Fibroblast of lung (primary cell): ENCODE results near the gene CDH10. TPM values are rescaled to one million over a fixed set of nuclear protein-coding genes. Genes with fewer than 3 reads are reported as not detected.

Experiments
- DNase-seq, 2 donors: peaks; one replicate each; pipeline versions ENCODE4 v3.0.0 to v3.0.0-alpha.2; 2010; ENCODE audit warnings: low read depth in 2 of 2
- H2AFZ ChIP-seq: 2 replicates; pipeline ENCODE4 v1.5.1; 2012; ENCODE audit warnings: low read length, control low read depth, inconsistent platforms
- H3K27ac ChIP-seq: 2 replicates; pipeline ENCODE4 v1.5.1; 2011; ENCODE audit warnings: low read length, control low read depth; ENCODE audit not compliant: insufficient read depth
- H3K27me3 ChIP-seq: 2 replicates; pipeline ENCODE4 v1.5.1; 2011; ENCODE audit warnings: mild to moderate bottlenecking, low read length; ENCODE audit not compliant: control insufficient read depth, insufficient read depth
- H3K36me3 ChIP-seq: 2 replicates; pipeline ENCODE4 v1.5.1; 2011; ENCODE audit warnings: low read length; ENCODE audit not compliant: control insufficient read depth, insufficient read depth
- H3K4me1 ChIP-seq: 2 replicates; pipeline ENCODE4 v1.5.1; 2011; ENCODE audit warnings: low read length; ENCODE audit not compliant: control insufficient read depth, insufficient read depth; ENCODE audit errors: extremely low read depth
- H3K4me2 ChIP-seq: 2 replicates; pipeline ENCODE4 v1.5.1; 2011; ENCODE audit warnings: low read length, control low read depth; ENCODE audit not compliant: insufficient read depth; ENCODE audit errors: extremely low read depth
- H3K4me3 ChIP-seq, 4 experiments: fragments of 200-600 bp in 1 of 4; sonication (generic) in 1 of 4; replicated peaks in 1 of 4; 2 replicates each; pipeline ENCODE4 v1.5.1; 2011 to 2016; ENCODE audit warnings: low read length in 4 of 4, low read depth in 3 of 4, mild to moderate bottlenecking in 3 of 4, control low read depth in 2 of 4, inconsistent platforms in 1 of 4, mixed read lengths in 1 of 4; ENCODE audit not compliant: insufficient read depth in 1 of 4; ENCODE audit errors: control extremely low read depth in 1 of 4
- H3K79me2 ChIP-seq: 2 replicates; pipeline ENCODE4 v1.5.1; 2012; ENCODE audit warnings: mild to moderate bottlenecking, low read length, inconsistent platforms; ENCODE audit not compliant: control insufficient read depth, insufficient read depth
- H3K9ac ChIP-seq: 2 replicates; pipeline ENCODE4 v1.5.1; 2011; ENCODE audit warnings: mild to moderate bottlenecking, low read length, control low read depth; ENCODE audit not compliant: insufficient read depth
- H3K9me3 ChIP-seq: 2 replicates; pipeline ENCODE4 v1.5.1; 2012; ENCODE audit warnings: low read depth, low read length; ENCODE audit not compliant: control insufficient read depth, insufficient read depth
- H4K20me1 ChIP-seq: 2 replicates; pipeline ENCODE4 v1.5.1; 2011; ENCODE audit warnings: low read length; ENCODE audit not compliant: control insufficient read depth, insufficient read depth; ENCODE audit errors: extremely low read depth
- EZH2 ChIP-seq: IDR thresholded peaks from 2 replicates; pipeline ENCODE4 v1.5.1; 2012; ENCODE audit warnings: low read length, control low read depth, mild to moderate bottlenecking; ENCODE audit errors: missing control alignments
- polyA plus RNA-seq, 2 donors: library from polyadenylated mRNA; depleted of rRNA in 1 of 2; stranded (reverse) in 1 of 2; unstranded in 1 of 2; fragments of >200 nt; gene quantifications; 2 replicates each; pipeline ENCODE4 v1.2.1, GENCODE V29; 2011 to 2012; ENCODE audit warnings: missing spikeins in 1 of 2
- total RNA-seq: library from RNA; depleted of rRNA; stranded (reverse); fragments of >200 nt; gene quantifications from 2 replicates; pipeline ENCODE4 v1.2.1, GENCODE V29; 2014
- TF ChIP-seq, protein P1 (sequence below), 2 donors: IDR thresholded peaks in 1 of 2; conservative IDR thresholded peaks in 1 of 2; 1 replicate in 1 of 2; 2 replicates in 1 of 2; pipeline ENCODE4 v1.5.1; 2011 to 2012; ENCODE audit warnings: low read length in 2 of 2, control low read depth in 1 of 2, inconsistent platforms in 1 of 2, low read depth in 1 of 2, mild to moderate bottlenecking in 1 of 2

The CDH10 gene
- total and polyA plus RNA-seq, 2 donors (not counting 1 experiment from before 2014, with no cell fraction given): 0.09 to 0.17 TPM

DNA sequence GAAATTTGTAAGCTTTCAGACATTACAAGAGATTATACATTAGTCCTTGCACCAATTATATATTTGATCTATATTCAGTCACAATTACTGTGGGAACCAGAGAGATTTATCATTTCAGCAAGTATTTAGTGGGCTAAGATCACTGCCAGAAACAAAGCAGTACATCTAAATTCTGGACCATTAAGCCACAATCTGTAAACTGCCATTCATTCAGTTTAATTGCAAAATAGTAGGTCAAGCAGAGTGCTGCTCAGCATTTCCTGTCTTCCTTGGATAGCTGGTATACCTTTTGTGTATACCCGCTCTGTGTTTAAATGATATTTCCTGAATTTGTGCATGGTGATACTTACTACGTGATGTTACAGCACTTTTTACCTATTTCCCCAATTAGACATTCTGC is 42.6 kb downstream of the CDH10 start:
- no peak overlapping the region for H3K27ac ChIP-seq
- no peak overlapping the region for H3K4me3 ChIP-seq
- H3K9me3 ChIP-seq: no peaks in the 10 kb centered on the region
- TF ChIP-seq, protein P1, sequence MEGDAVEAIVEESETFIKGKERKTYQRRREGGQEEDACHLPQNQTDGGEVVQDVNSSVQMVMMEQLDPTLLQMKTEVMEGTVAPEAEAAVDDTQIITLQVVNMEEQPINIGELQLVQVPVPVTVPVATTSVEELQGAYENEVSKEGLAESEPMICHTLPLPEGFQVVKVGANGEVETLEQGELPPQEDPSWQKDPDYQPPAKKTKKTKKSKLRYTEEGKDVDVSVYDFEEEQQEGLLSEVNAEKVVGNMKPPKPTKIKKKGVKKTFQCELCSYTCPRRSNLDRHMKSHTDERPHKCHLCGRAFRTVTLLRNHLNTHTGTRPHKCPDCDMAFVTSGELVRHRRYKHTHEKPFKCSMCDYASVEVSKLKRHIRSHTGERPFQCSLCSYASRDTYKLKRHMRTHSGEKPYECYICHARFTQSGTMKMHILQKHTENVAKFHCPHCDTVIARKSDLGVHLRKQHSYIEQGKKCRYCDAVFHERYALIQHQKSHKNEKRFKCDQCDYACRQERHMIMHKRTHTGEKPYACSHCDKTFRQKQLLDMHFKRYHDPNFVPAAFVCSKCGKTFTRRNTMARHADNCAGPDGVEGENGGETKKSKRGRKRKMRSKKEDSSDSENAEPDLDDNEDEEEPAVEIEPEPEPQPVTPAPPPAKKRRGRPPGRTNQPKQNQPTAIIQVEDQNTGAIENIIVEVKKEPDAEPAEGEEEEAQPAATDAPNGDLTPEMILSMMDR (conservative IDR thresholded peaks at IDR 0.05 in 1 of 2, IDR thresholded peaks at IDR 0.05 in 1 of 2; ENCODE audit: low read depth in 1 of 2, low read length in 2 of 2): no peak
- no peak for TF ChIP-seq EZH2
- H3K36me3 ChIP-seq: no peaks in the 10 kb centered on the region
- H3K79me2 ChIP-seq: no peaks in the 10 kb centered on the region
- H3K4me1 ChIP-seq: no peaks in the 10 kb centered on the region
- no peak overlapping the region for H3K9ac ChIP-seq
- no peaks in the 10 kb centered on the region for H3K27me3 ChIP-seq
- no peak for DNase-seq
- no peaks in the 10 kb centered on the region for H4K20me1 ChIP-seq
- no peak overlapping the region for H3K4me2 ChIP-seq
- no peak overlapping the region for H2AFZ ChIP-seq

DNA sequence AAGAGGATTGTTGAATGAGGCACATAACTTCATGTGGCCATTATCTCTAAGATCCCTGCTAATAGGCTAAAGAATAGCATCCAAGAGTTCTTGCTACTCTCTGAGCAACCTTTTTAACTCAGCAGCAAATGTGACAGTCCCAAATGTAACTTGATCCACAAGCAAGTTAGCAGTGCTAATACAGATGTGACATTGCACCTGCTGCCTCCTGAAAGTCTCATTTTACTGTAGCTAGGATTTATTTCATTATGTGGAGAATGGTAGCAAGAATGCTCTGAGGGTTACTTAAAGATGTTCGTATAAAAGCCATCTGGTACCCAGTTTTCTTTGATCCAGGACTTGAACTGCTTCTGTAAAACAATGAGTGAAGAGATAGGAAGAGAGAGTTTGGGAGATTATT is 45.8 kb downstream of the CDH10 start:
- Histone ChIP-seq H4K20me1 (no peaks in the 10 kb centered on the region), H3K9ac (no peak overlapping the region), H3K4me2 (no peak overlapping the region), H3K9me3 (no peaks in the 10 kb centered on the region), H3K27ac (no peak overlapping the region), H3K4me1 (no peaks in the 10 kb centered on the region), H3K4me3 (no peak overlapping the region), H3K79me2 (no peaks in the 10 kb centered on the region), H3K36me3 (no peaks in the 10 kb centered on the region), H2AFZ (no peak overlapping the region), H3K27me3 (no peaks in the 10 kb centered on the region)
- no peak for DNase-seq
- no peak for TF ChIP-seq EZH2
- TF ChIP-seq, protein P1 (conservative IDR thresholded peaks at IDR 0.05 in 1 of 2, IDR thresholded peaks at IDR 0.05 in 1 of 2; ENCODE audit: low read depth in 1 of 2, low read length in 2 of 2): no peak

DNA sequence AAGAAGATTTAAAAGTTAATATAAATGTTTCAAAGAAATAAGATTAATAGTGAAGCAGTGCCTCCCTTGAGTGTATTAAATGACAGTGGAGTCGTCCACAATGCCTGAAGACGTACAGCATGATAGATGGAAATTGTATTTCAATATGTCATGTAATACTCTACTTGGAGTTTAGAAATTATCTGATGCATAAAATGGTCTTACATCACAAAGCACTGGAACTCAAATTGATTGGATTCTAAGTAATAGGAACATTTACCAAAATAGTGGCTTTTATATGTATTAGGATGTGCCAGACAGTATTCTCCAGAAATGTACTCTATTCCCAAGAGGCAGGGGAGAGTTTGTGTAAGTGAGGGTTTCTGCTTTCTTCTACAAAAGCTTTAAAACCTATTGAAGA is 49.4 kb downstream of the CDH10 start:
- Histone ChIP-seq H3K27me3 (no peaks in the 10 kb centered on the region), H2AFZ (no peak overlapping the region), H3K4me1 (no peaks in the 10 kb centered on the region), H3K79me2 (no peaks in the 10 kb centered on the region), H3K4me3 (no peak overlapping the region), H3K9ac (no peak overlapping the region), H3K27ac (no peak overlapping the region), H3K36me3 (no peaks in the 10 kb centered on the region), H3K4me2 (no peak overlapping the region), H3K9me3 (no peaks in the 10 kb centered on the region), H4K20me1 (no peaks in the 10 kb centered on the region)
- no peak for DNase-seq
- TF ChIP-seq, protein P1 (conservative IDR thresholded peaks at IDR 0.05 in 1 of 2, IDR thresholded peaks at IDR 0.05 in 1 of 2; ENCODE audit: low read depth in 1 of 2, low read length in 2 of 2): no peak
- no peak for TF ChIP-seq EZH2
